ENCODE results near the gene CTNNBL1.

- TF ChIP-seq CTCF (IDR thresholded peaks at IDR 0.05) = no peak
- no peak for TF ChIP-seq REST (IDR thresholded peaks at IDR 0.05; ENCODE audit: insufficient read depth in 1 of 2, low read depth in 2 of 2, low read length in 1 of 2)
- no peak for TF ChIP-seq POLR2AphosphoS5 (IDR thresholded peaks at IDR 0.05; ENCODE audit: low read depth, low read length)
These were observed 173.7 kb downstream of the CTNNBL1 start for GRCh38 chr20:37867289-37868195.

Measured in Panc1 (cell line).